Left ventricle myocardium inferior (tissue), 1 donor: Measurements from ENCODE around the gene C6orf62. TPM values are rescaled to one million over a fixed set of nuclear protein-coding genes. Genes with fewer than 3 reads are reported as not detected.
"Not testable (repeated sequence)": the region's sequence is repeated elsewhere in the genome, so short reads cannot be mapped to it uniquely, and the experiment has no call there.

Experiments
- DNase-seq: peaks from one replicate; pipeline ENCODE4 v3.0.0-alpha.2; 2020
- H3K27ac ChIP-seq: fragments of 200-600 bp; replicated peaks from 2 replicates; pipeline ENCODE4 v1.8.0; 2021
- H3K27me3 ChIP-seq: fragments of 200-600 bp; 2 replicates; pipeline ENCODE4 v1.8.0; 2021; ENCODE audit warnings: low read depth
- H3K36me3 ChIP-seq: fragments of 200-600 bp; 2 replicates; pipeline ENCODE4 v1.8.0; 2021
- H3K4me1 ChIP-seq: fragments of 200-600 bp; 2 replicates; pipeline ENCODE4 v1.8.0; 2021
- H3K4me3 ChIP-seq: fragments of 200-600 bp; 2 replicates; pipeline ENCODE4 v1.8.0; 2021; ENCODE audit warnings: mild to moderate bottlenecking, moderate library complexity
- H3K9me3 ChIP-seq: fragments of 200-600 bp; replicated peaks from 2 replicates; pipeline ENCODE4 v1.8.0; 2021
- intact Hi-C: fragments of 100-400 bp; cut with micrococcal nuclease; formaldehyde crosslinking; loops from one replicate; pipeline ENCODE4 v1.11.0; 2022
- long read RNA-seq: library from polyadenylated mRNA; unstranded; transcript quantifications from one replicate; pipeline ENCODE4 v2.0.0, GENCODE V29; 2021
- total RNA-seq: library from RNA; stranded (reverse); fragmentation: NEBNext Ultra II Directional; extraction: Animal tissue kit (Norgen Biotek cat#: 25700); gene quantifications from one replicate; pipeline ENCODE4 v1.2.1, GENCODE V29; 2021
- TF ChIP-seq, protein P1 (sequence below): fragments of 200-600 bp; IDR thresholded peaks from 2 replicates; pipeline ENCODE4 v1.8.0; 2021; ENCODE audit warnings: antibody characterized with exemption, mild to moderate bottlenecking, borderline replicate concordance
- donor health status: DM: no; HTN: yes; CAD: no; lungs with severe emphysema.

The C6orf62 gene
- 40.4 TPM for total RNA-seq
- long read RNA-seq, full-length matches to known transcripts: 5 of 7 reads
- long read RNA-seq, partial matches to known transcripts: 1 of 7 reads
- long read RNA-seq, other reads (novel, unspliced or antisense): 1 of 7 reads

DNA sequence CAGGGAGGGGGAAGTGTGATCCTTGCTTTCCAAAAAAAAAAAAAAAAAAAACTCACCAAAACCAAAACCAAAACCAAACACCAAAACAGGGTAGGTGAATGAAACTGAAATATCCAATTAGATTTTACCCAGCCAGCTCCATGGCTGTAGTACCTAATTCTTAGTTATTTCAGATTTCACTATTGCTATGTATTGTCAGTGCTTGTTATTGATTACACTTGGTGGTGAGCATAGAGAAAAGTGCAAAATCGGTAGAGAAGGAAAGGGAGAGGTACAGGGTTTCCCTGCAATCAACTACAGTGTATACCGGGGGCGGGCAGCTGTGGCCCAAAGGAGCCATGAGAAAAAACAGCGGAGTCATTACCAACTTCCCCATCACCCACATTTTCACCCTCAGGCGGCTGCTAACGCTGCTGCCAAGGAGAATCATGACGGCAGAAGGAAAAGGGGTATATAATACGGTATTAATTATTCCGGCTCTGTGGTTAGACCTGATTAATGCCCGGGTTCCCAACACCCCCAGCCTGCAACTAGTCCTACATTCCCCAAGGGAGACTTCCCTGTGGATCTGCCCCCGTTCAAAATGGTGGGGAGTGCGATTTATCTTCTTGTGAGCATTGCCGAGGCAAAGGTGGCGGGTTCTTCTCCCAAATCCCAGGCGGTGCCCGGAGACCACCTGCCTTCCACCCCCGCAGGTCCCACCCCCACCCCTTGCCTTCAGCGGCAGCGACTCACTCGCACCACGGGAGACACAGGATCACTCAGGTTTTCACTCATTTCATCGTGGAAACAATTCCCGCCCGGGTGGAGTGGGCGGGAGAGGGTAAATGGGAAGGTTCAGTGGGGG lies at the start of gene C6orf62:
C6orf62 (minus strand) TSS at position 30 of the 847 bp plus-strand sequence. CDS start 486 bp downstream, outside the sequence.
- intact Hi-C loops: no loop called here
- Histone ChIP-seq H3K36me3 (peaks cover 27% of the 10 kb centered on the region), H3K4me1 (peaks cover 72% of the 10 kb centered on the region)

GRCh38 chr6:24768361-24768760 lies 49.4 kb upstream of the C6orf62 start:
- TF ChIP-seq, protein P1, sequence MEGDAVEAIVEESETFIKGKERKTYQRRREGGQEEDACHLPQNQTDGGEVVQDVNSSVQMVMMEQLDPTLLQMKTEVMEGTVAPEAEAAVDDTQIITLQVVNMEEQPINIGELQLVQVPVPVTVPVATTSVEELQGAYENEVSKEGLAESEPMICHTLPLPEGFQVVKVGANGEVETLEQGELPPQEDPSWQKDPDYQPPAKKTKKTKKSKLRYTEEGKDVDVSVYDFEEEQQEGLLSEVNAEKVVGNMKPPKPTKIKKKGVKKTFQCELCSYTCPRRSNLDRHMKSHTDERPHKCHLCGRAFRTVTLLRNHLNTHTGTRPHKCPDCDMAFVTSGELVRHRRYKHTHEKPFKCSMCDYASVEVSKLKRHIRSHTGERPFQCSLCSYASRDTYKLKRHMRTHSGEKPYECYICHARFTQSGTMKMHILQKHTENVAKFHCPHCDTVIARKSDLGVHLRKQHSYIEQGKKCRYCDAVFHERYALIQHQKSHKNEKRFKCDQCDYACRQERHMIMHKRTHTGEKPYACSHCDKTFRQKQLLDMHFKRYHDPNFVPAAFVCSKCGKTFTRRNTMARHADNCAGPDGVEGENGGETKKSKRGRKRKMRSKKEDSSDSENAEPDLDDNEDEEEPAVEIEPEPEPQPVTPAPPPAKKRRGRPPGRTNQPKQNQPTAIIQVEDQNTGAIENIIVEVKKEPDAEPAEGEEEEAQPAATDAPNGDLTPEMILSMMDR: no peak
- Histone ChIP-seq H3K27ac (no peak overlapping the region), H3K27me3 (no peaks in the 10 kb centered on the region), H3K4me1 (no peaks in the 10 kb centered on the region), H3K4me3 (no peak overlapping the region), H3K36me3 (no peaks in the 10 kb centered on the region), H3K9me3 (no peaks in the 10 kb centered on the region)
- intact Hi-C loops: loop anchor here (5.0 kb wide), 1 partner anchor 191 kb away; no protein-coding TSS in a partner anchor
- DNase-seq: no peak

More for the DNA sequence above, at the start of gene C6orf62:
- Histone ChIP-seq H3K27ac (peak within 1 kb of the TSS; percentile 100), H3K9me3 (no peaks in the 10 kb centered on the region), H3K27me3 (no peaks in the 10 kb centered on the region), H3K4me3 (peak within 1 kb of the TSS; percentile 90)
- no peak for DNase-seq
- TF ChIP-seq, protein P1: no peak

GRCh38 chr6:24766680-24767462 lies 47.9 kb upstream of the C6orf62 start:
- DNase-seq: no peak
- Histone ChIP-seq H3K9me3 (no peaks in the 10 kb centered on the region), H3K27me3 (no peaks in the 10 kb centered on the region), H3K36me3 (no peaks in the 10 kb centered on the region), H3K27ac (no peak overlapping the region), H3K4me1 (no peaks in the 10 kb centered on the region), H3K4me3 (no peak overlapping the region)
- TF ChIP-seq, protein P1: peak; percentile 55
- intact Hi-C loops: loop anchor here (5.0 kb wide), 1 partner anchor 190 kb away; no protein-coding TSS in a partner anchor

GRCh38 chr6:24765968-24766367 lies 47.0 kb upstream of the C6orf62 start:
- not testable (repeated sequence) for DNase-seq, H3K27ac ChIP-seq, H3K4me3 ChIP-seq, H3K4me1 ChIP-seq, H3K9me3 ChIP-seq, H3K27me3 ChIP-seq, H3K36me3 ChIP-seq
- intact Hi-C loops: loop anchor here (5.0 kb wide), 1 partner anchor 189 kb away; no protein-coding TSS in a partner anchor

DNA sequence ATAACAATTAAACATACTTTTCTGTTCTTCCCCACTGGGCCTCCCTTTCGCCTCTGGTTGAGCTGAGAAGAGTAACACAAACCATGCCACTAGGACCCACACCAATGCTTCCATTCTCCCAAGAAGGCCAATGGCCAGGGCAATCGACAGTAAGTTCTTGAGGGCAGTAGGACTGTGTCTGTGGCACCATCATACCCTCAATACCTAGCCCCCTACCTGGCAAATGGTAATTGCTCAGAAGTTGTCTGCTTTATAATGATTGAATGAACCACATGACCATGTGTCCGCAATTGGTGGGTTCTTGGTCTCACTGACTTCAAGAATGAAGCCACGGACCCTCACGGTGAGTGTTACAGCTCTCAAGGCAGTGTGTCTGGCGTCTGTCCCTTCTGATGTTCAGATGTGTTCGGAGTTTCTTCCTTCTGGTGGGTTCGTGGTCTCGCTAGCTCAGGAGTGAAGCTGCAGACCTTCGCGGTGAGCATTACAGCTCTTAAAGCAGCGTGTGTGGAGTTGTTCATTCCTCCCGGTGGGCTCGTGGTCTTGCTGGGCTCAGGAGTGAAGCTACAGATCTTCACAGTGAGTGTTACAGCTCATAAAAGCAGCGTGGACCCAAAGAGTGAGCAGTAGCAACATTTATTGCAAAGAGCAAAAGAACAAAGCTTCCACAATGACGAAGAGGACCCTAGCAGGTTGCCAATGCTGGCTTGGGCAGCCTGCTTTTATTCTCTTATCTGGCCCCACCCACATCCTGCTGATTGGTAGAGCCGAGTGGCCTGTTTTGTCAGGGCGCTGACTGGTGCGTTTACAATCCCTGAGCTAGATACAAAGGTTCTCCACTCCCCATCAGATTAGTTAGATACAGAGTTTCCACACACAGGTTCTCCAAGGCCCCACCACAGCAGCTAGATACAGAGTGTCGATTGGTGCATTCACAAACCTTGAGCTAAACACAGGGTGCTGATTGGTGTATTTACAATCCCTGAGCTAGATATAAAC lies 46.2 kb upstream of the C6orf62 start:
- not testable (repeated sequence) for H3K4me3 ChIP-seq, H3K9me3 ChIP-seq, H3K27ac ChIP-seq, H3K36me3 ChIP-seq, H3K27me3 ChIP-seq, DNase-seq, H3K4me1 ChIP-seq
- intact Hi-C loops: loop anchor here (5.0 kb wide), 1 partner anchor 188 kb away; no protein-coding TSS in a partner anchor
